SH-SY5Y (cell line): ENCODE results near the gene CCR2.

Source experiments
- GATA2 ChIP-seq: IDR thresholded peaks from 2 replicates; pipeline ENCODE4 v1.6.1; 2011; ENCODE audit warnings: mild to moderate bottlenecking, low read depth, low read length
- GATA3 ChIP-seq: IDR thresholded peaks from 2 replicates; pipeline ENCODE4 v1.6.1; 2011; ENCODE audit warnings: low read depth, mild to moderate bottlenecking, low read length, moderate library complexity

DNA sequence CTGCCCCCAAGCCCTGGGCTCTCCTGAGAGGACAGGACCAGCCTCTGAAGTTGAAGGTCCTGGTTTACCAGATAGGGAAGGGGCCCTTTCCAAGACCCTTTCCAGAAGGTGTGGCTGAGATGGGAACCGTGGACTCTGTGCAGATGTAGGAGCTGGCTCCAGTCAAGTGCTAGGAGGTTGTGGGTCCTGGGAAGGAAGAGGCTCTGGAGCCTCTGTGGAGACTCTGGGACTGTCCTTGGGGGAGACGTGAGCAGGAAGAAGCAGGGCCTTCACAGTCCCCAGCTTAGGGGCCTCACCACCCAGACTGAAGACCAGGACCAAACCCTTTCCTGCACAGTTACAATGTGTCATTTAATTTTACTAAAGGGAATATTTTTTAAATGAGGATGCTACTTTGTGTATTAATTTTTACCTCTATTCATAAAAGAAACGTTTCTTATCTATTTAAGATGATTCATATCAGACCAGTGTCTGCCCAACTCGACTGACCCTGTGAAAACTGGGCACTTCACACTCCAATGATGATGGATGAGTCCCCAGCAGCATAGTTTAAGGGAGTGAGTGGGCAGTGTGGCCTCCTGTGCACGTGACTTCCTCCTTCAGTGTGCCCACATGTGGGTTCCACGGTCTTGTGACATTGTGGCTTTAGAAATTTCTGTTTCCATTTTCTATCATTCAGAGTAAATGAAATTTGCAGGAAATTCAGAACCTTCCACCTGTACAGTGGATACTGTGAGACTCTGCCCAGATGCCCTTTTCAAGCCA, 42.0 kb downstream of the CCR2 start:
- TF ChIP-seq GATA2, result no peak
- TF ChIP-seq GATA3, result no peak
